DLD1 (cell line): ENCODE results near the gene PRDM12.

Source experiments
- in situ Hi-C: cut with HindIII; loops from 2 replicates; pipeline ENCODE4 v1.10.0; 2017; ENCODE audit warnings: low sequenced_read_pairs

PRDM12 gene

DNA sequence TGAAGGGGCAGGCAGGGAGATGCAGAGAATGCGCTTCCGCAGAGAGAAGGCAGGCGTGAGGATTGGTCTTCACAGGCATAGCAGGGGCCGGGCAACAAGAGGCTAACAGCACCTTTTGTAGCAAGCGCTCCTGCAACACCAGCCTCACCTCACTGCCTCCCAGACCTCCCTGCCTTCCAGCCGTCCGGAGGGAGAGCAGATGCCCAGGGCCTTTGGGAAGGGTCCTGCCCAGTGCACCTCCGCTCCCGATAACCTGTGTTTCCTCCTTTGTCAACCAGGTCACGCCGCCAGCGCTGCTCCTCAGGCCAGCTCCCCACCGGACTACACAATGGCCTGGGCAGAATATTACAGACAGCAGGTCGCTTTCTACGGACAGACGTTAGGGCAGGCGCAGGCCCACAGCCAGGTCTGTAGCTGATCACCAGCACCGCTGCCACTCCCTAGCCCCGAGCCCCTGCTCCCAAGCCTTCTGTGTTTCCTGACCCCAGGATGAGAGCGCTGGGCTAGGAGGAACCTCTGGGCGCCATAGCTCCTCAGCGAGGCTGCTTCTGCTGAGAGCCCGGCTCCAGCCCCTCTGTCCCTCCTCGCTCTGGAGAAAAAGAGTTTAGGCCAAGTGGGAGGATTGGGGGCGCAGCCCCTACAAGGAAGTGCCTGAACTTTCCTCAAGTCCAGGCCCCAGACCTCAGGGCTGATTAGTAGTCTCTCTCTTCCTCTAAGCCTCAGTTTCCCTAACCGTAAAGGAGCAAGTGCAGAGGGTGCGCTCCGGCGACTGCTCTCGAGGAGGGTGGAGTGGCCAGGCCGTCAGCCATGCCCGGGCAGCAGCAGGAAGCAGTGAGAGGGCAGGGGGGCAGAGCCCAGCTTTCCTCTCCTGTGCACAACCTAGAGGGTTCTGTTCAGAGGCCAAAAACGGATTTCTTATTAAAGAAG, 28.4 kb upstream of the PRDM12 start:
- in situ Hi-C loops, result no loop called here

DNA sequence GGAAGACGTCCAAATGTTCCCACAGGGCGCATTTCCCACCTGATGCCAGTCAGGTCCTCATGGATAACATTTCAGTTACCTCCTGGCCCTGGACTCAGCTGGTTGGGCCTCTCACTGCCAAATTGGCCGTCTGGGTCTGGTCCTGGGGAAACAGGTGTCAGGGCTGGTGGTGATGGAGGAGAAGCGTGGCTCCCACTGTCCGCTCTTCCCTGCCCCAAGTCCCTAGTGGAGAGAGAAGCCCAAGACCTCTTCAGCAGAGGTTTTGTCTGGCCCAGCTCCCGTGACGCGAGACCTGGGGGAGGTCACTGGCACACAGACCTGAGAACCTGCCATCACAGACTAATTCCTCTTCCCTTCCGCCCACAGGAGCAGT, 27.8 kb upstream of the PRDM12 start:
- in situ Hi-C loops, result no loop called here

DNA sequence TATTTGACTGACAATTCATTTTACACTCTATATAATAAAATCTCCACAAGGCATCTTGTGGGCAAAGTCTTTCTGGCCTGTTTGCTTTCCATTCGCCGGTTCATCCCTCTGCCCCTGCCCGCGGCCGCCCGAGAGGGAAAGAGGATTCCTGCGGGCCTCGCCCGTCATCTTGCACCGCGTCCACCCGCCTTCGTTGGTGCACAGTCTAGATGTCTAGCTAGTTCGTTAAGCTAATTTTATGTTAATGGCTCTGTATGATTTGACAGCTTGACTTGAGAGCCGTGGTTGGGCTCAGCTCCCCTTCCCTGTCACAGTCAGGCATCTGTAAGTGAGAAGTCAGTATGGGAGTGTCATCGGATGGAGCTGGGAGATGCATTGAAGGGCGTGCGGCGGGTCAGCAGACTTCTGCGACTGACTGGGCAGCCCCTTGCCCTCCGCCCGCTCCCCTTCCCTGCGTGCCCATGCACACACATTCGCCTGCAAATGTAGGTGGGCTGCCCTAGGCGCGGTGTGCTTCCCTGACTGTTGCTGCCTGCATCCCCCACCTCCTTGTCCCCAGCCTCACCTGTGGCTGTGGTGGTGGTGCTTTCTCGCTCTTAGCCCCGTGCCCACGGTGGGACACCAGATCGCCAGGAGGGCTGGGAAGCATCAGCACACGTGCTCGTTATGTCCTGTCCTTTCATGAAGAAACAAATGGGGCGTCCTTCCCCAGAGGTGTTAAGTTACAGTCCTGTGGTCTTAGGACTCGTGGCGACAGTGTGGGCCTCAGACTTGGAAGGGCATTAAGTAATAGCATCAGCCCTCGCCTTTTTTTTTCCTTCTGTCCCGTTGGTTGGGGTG, 25.9 kb upstream of the PRDM12 start:
- in situ Hi-C loops, result no loop called here

DNA sequence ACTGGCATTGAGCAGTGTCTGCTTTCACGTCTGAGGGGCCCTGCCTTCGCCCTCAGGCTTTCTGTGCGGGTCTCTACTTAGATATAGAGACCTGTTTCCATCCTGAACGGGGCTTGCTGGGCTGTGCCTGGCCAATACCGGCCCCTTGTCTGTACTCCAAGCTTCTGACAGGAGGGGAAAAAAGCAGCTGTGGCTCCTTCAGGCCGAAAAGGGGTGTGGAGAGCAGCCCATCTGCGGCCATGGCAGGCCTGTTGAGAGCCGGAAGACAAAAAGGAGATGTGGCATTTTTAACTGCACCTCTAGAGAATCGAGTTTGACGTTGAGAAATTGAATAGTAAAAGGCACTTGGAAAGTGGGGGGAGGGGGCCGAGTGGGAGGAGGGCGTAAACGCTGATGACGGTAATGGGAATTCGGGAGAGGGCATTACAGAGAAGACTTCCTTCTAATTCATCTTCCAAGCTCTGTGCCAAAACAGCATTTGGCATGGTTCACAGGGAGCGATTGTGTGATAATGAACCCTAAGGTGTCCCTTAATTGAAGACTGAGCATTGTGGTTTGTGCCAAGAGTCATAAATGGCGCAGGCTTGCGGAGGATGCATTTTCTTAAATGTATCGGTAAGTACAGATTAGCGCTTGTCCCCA, 25.1 kb upstream of the PRDM12 start:
- in situ Hi-C loops, result no loop called here

DNA sequence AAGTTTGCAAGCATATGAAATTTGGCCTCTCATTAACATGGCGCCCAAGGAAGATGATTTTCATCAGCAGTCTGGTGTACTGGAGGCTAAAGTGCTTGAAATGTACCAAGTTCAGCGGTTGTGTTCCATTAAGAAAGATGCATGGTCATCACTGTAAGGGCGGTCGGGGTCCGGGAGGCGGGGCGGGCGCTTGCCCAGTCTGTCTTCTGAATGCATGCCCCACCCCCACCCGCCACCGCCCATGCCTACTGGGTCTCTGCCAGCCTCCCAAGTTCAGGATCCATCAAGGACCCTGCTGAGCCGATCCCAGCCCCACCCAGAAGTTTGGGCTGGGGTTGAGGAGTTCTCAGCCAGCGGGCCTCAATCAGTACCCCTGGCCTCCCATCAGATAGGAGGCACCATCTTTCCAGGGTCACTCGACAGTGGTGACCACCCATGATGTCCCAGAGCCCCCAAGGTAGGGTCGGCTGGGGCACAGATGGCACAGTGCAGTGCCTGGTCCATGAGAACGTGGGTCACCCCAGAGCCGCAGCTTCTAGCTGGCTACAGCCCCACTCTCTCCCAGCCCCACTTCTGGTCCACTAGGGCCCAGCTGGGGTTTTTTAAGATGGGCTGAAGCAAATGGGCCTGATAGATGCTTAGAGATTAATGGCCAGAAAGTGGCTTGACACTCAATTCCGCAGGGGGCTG, 24.4 kb upstream of the PRDM12 start:
- in situ Hi-C loops, result no loop called here

DNA sequence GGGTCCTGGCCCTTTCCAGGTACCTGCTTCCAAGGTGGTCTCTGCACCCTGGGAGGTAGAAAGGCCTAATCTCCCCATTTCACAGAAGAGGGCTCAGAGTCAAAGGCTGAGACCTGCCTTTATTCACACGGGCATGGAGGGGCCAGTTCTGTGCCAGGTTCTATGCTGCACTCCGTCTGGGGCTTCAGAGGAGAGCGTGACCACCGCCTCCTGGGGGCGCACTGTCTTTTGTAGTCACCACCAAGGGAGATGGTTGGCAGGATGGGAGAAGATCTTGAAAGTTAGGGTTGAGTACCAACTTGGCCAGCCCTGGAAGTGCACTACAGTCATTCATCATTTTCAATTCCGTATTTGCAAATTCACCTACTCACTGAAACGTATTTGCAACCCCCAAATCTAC, 23.7 kb upstream of the PRDM12 start:
- in situ Hi-C loops, result no loop called here

DNA sequence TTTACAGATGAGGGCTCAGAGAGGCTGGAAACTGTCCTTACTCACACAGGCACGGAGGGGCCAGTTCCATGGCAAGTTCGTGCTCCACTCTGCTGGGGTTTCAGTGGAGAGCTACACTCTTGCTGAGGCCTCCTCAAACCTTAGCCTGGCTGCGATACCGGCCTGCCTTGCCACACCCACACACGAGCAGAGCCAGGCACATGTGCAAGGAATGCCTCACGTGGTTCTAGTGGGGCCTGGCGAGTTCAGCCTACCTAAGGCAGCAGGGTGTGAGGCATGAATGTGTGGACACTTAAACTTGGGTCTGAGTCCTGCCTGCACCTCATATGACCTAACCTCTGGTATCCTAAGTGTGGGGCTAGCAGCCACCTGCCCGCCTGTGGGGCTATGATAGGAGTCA, 21.5 kb upstream of the PRDM12 start:
- in situ Hi-C loops, result no loop called here

DNA sequence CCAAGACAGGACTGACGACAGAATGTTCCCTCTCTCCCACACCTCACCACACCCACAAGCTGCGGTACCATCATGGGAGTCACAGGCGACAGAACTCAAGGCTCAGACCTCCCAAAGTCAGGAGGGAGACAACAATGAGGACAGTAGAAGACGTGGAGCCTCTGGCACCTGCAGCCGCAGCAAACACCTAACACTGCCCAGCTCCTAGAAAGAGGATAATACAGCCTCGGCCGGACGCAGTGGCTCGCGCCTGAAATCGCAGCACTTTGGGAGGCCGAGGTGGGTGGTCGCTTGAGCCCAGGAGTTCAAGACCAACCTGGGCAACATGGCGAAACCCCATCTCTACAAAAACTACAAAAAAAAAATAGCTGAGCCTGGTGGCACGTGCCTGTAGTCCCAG, 13.2 kb upstream of the PRDM12 start:
- in situ Hi-C loops, result no loop called here

DNA sequence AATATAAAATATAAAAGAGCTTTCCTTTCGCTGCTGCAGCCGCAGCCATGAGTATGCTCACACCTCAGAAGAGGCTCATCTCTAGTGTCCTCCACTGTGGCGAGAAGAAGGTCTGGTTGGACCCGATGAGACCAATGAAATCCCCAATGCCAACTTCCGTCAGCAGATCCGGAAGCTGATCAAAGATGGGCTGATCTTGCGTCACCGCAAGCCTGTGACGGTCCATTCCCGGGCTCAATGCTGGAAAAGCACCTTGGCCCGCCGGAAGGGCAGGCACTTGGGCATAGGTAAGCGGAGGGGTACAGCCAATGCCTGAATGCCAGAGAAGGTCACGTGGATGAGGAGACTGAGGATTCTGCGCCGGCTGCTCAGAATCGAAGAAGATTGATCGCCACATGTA, 12.6 kb upstream of the PRDM12 start:
- in situ Hi-C loops, result no loop called here

DNA sequence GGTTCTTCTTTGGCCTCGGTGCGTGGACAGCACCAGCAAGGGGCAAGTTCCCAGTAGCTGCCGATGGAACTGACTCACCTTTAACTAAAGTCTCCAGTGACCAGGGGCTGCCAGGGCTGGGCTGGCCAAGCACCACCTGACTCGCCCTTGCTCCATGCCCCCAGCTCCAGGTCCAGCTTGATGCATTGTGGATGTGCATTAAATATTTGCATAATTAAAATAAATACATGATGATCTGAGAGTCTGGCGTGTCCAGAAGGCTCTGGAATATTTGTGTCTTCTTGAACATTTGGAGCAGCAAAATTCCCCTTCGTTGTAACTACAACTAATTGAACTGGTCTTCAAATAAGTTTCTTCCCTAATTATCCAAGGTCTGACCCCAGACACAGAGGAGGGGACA, 9.5 kb upstream of the PRDM12 start:
- in situ Hi-C loops, result no loop called here

DNA sequence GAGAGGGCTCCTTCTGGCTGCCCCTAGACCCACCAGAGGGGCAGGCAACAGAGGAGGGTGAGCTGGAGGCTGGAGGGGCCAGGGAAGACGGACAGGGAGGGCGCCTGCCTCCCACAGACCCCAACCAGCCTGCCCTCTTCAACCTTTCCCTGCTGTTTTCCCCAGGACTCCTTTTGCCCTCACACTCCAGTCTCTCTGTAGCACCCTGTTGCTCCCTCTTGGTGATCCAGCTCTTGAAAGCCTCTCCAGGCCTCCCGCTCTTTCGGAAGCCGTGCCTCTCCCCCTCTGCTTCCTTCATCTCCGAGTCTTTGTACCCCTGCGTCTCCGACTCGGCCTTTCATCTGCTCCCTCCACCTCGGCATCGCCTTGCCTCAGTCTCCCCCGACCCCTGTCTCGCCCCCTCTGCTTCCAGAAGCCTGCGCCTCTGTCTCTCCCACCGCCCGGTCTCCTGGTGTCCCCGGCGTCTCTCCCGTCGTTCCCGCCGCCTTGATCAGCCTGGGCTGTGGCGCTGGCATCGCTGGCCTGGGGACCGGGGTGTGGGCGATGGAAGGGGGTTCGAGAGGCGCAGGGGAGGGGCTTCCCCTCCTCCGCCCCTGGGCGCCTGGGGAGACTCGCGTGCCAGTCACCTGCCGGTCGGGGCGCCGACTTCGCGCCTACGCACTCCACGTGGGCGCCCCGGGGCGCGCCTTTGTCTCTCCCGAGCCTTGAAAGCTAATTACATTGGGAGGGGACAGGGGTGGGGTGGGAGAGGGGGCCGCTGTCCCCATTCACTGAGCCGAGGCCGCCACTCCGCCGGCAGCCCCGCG, 5.3 kb upstream of the PRDM12 start:
- in situ Hi-C loops, result no loop called here

DNA sequence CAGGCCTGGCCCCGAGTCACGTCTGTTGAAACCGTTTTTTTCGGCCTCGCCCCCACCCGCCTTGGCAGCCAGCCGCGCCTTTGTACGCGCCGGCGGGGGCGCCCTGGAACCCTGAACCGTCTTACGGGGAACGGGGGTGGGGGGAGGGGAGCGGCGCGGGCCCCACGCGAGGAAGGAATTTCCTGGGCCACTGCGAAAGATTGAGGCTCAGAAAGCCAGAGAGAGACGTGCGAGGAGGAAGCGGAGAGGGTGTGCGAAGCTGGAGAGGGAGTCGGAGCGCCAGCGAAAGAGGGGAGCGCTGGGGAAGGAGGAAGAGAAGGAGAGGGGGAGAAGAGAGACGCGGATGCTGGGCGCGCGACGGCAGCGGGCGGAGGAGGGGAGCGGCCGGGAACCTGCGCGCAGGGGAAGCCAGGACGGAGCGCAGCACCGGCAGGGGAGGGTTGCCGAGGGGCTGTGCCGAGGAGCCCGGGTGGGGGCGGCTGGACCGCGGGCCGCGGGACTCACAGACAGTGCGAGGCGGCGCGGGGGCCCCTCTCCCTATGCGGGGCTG, 4.6 kb upstream of the PRDM12 start:
- in situ Hi-C loops, result no loop called here

DNA sequence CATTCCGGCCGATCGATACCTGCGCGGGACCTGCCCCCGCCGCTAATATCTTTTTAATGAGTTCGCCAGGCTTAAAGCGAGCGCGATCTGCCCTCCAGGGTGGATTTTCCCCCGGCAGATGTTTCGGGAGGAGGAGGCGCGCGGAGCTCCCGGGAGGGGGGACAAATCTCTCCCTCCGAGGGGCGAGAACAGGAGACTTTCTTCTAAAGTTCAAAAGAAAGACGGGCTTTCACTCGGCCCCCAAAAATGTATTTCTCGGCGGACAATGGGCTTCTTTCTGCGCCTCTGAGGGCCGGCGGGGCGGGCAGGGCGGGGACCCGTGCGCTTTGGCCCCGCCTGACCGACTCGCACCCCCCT, 4.1 kb upstream of the PRDM12 start:
- in situ Hi-C loops, result no loop called here

DNA sequence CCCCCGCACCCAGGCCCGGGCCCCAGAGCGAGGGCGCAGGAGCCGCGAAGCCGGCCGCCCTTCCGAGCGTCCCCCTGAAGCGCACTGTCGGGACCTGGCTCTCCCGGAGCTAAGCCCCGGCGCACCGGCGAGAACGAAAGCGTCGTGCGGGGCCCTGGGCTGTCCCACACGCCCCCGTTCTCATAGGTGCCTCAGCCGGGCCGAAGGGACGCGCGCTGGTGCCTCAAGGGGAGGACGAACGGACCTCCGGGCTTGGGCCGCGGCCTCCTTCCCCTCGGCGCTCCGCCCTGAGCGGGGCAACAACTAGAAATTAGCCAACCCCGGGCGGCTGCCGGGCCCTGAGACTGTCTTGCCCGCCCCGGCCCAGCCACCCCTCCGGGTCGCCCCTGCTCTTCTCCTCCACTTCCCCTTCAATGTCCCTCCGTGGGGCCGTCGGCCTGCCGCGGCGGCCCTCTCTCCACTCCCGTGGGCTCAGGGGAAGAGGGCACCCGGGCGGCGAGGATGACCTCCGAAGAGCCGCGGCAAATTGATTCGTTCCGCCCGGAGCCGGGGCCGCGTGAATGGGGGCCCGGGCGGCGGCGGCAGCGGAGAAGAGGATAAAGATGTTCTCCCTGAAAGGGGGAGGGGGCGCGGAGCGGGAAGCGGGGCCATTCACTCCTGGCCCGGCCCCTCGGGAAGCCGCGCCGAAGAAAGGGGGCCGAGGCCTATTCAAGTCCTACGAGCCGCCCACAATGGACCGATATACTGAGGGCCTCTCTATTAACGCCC, 3.5 kb upstream of the PRDM12 start:
- in situ Hi-C loops, result no loop called here

DNA sequence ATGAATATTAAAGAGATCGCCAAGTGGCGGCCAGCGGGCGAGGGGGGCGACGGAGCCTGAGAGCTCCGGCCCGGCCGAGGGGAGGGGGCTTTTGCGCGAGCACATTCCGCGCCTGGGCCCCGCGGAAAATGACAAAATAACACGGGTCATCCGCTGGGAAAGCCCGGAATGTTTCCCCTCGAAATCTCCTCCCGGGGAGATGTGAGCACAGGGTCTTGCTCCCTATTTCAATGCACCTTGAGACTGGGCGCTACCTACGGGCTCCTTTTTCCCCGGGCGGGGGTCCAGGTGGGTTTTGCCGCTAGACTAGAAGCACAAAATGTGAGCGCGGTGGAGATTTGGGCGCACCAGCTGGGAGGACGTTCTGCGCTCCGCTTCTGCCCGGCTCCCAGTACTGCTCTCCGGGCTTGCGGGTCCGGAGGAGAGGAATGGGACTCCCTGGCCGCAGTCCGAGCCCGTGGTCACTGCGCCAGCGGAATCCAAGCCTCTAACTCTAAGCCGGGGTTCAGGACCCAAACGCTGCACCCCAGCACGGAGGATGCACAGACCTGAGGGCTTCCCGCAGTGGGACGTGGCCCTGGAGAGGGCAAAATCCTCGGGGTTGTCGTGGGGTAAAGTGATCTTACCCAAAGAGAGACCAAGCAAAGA, 2.8 kb upstream of the PRDM12 start:
- in situ Hi-C loops, result no loop called here

DNA sequence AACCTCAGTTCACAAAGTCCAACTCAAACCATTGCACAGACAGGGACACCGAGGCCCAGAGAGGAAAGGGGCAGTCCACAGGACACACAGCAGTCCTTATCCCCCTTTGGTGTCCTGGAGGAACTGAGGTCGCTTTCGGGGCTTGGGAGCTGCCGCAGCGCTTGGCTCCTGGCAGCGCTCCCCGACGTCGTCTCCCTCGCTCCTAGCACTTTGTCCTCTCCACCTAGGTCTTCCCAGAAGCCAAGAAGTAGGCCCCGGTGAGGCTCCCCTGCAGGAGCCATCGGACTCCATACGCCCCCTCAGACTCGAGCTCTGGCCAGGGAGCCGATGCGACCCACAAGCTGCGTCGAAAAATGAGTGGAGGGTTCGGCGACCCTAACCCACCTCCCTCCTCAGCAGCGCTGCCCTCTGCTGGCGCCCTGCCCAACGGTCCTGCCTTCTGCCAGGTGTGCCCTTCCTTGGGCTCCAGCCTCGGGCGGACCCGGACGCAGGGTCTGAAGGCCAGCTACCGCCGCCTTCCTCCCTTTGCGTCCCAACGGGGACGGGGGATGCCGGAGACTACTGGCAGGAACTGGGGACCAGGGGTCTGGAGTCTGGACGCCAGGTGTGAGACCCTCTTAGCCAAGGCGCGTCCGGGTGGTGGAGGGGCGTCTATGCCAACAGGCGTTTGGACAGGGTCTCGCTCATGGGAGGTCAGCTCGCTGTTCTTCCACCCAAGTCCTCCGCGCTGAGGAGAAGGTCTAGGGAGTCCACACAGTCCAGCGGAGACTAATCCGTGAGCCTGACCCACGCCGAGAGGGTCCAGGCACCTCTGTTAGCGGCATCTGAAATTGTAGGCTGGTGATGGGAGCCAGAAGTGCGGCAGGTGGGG, 2.1 kb upstream of the PRDM12 start:
- in situ Hi-C loops, result no loop called here

DNA sequence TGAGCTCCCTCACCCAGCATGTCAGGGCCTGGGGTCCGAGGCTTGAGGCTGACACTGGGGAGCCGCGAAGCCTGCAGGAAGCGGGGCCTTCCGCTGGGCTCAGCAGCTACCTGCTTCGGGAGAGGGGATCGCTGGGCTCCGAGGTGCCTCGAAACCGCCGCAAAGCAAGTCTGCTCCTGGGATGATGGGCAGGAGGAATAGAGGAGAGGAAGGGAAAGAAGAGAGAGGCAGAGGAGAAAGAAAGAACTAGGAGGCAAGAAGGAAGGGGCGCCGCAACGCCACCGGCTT, 1.5 kb upstream of the PRDM12 start:
- in situ Hi-C loops, result no loop called here
